WTC11 (cell line): ENCODE measurements around the gene MAB21L1.

ENCODE experiments used
- AFF4 ChIP-seq: sonication (generic); formaldehyde crosslinking; IDR thresholded peaks from 2 replicates; pipeline ENCODE4 v1.8.1; 2023; ENCODE audit warnings: mild to moderate bottlenecking, missing genetic modification reagents, borderline replicate concordance
- ATF2 ChIP-seq: sonication (generic); formaldehyde crosslinking; IDR thresholded peaks from 2 replicates; pipeline ENCODE4 v1.8.1; 2022; ENCODE audit warnings: low read depth, missing genetic modification reagents, borderline replicate concordance
- CREM ChIP-seq: sonication (generic); formaldehyde crosslinking; IDR thresholded peaks from 2 replicates; pipeline ENCODE4 v1.8.1; 2022; ENCODE audit warnings: mild to moderate bottlenecking, missing genetic modification reagents, moderate library complexity
- CTCF ChIP-seq: fragments of 200-600 bp; IDR thresholded peaks from 2 replicates; pipeline ENCODE4 v1.8.0; 2022; ENCODE audit warnings: antibody characterized with exemption
- ETV6 ChIP-seq: sonication (generic); formaldehyde crosslinking; IDR thresholded peaks from 2 replicates; pipeline ENCODE4 v1.8.1; 2022; ENCODE audit warnings: mild to moderate bottlenecking, missing genetic modification reagents
- GABPB1 ChIP-seq: sonication (generic); formaldehyde crosslinking; IDR thresholded peaks from 2 replicates; pipeline ENCODE4 v1.8.1; 2023; ENCODE audit warnings: mild to moderate bottlenecking, missing genetic modification reagents
- KAT7 ChIP-seq: sonication (generic); formaldehyde crosslinking; IDR thresholded peaks from 2 replicates; pipeline ENCODE4 v1.8.1; 2023; ENCODE audit warnings: missing genetic modification reagents, mild to moderate bottlenecking, borderline replicate concordance
- PRDM15 ChIP-seq: sonication (generic); formaldehyde crosslinking; IDR thresholded peaks from 2 replicates; pipeline ENCODE4 v1.8.0; 2022; ENCODE audit warnings: missing genetic modification reagents
- USF2 ChIP-seq: sonication (generic); formaldehyde crosslinking; IDR thresholded peaks from 2 replicates; pipeline ENCODE4 v1.8.1; 2023; ENCODE audit warnings: mild to moderate bottlenecking, missing genetic modification reagents, moderate library complexity
- ZNF263 ChIP-seq: sonication (generic); formaldehyde crosslinking; IDR thresholded peaks from 2 replicates; pipeline ENCODE4 v1.8.1; 2022; ENCODE audit warnings: low read depth, mild to moderate bottlenecking, moderate library complexity, missing genetic modification reagents
- ZSCAN18 ChIP-seq: fragments of 250-450 bp; sonication (Bioruptor Pico); IDR thresholded peaks from 2 replicates; pipeline ENCODE4 v2.1.2; 2022; ENCODE audit warnings: mild to moderate bottlenecking, moderate library complexity

- TF ChIP-seq AFF4 (no peak), CTCF (no peak), USF2 (CRISPR knock-in tag) (no peak), GABPB1 (CRISPR knock-in tag) (no peak), ETV6 (CRISPR knock-in tag) (no peak), CREM (no peak), ATF2 (no peak), ZNF263 (CRISPR knock-in tag) (no peak), ZSCAN18 (no peak), KAT7 (no peak), PRDM15 (CRISPR knock-in tag) (no peak)
Observed at GRCh38 chr13:35518337-35518946, 42.0 kb upstream of the MAB21L1 start.
